HG02970 (cell line): ENCODE results near the gene HAUS5.
A peak's percentile ranks its signal among the peaks of the same experiment; 100 is the strongest.

ENCODE experiments used
- ATAC-seq: cut with Tn5 transposase; IDR thresholded peaks from one replicate; pipeline ENCODE4 v1.9.1; 2021; ENCODE audit warnings: mild to moderate bottlenecking, moderate library complexity, moderate number of reproducible peaks; ENCODE audit not compliant: unreplicated experiment, low FRiP score

The HAUS5 gene

GRCh38 chr19:35607661-35608060, 4.9 kb upstream of the HAUS5 start:
- ATAC-seq: no peak

- no peak for ATAC-seq
Observed at GRCh38 chr19:35608251-35608650, 4.3 kb upstream of the HAUS5 start.

GRCh38 chr19:35609851-35610353, 2.6 kb upstream of the HAUS5 start:
- ATAC-seq: no peak

GRCh38 chr19:35612224-35612558, 344 bp upstream of the HAUS5 start:
- peak; percentile 5 for ATAC-seq

GRCh38 chr19:35613574-35613973, 1.0 kb downstream of the HAUS5 start:
- no peak for ATAC-seq

GRCh38 chr19:35615036-35615435, 2.5 kb downstream of the HAUS5 start:
- no peak for ATAC-seq

GRCh38 chr19:35618857-35619256, 6.3 kb downstream of the HAUS5 start:
- ATAC-seq: no peak

- ATAC-seq: no peak
Observed at GRCh38 chr19:35619290-35619923, 6.9 kb downstream of the HAUS5 start.

GRCh38 chr19:35620001-35620400, 7.5 kb downstream of the HAUS5 start:
- no peak for ATAC-seq

- no peak for ATAC-seq
Observed at GRCh38 chr19:35621708-35622107, 9.2 kb downstream of the HAUS5 start.

- ATAC-seq: no peak
Observed at GRCh38 chr19:35622750-35623149, 10.2 kb downstream of the HAUS5 start.

GRCh38 chr19:35623327-35624010, 10.9 kb downstream of the HAUS5 start:
- no peak for ATAC-seq

GRCh38 chr19:35628264-35628564, 15.7 kb downstream of the HAUS5 start:
- ATAC-seq: no peak

- ATAC-seq: peak; percentile 95
Observed at GRCh38 chr19:35628565-35629331, 16.2 kb downstream of the HAUS5 start, which contains the start of gene RBM42. TSS of gene RBM42 (plus strand) at chr19:35629036. CDS start at chr19:35629154, 118 bp downstream.

GRCh38 chr19:35629332-35629633, 16.7 kb downstream of the HAUS5 start:
- no peak for ATAC-seq

GRCh38 chr19:35633727-35634440, 21.3 kb downstream of the HAUS5 start:
- no peak for ATAC-seq

- no peak for ATAC-seq
Observed at GRCh38 chr19:35636651-35637050, 24.1 kb downstream of the HAUS5 start.

- no peak for ATAC-seq
Observed at GRCh38 chr19:35637165-35637564, 24.6 kb downstream of the HAUS5 start.

- ATAC-seq: no peak
Observed at GRCh38 chr19:35639321-35639639, 26.7 kb downstream of the HAUS5 start.

GRCh38 chr19:35639863-35640262, 27.3 kb downstream of the HAUS5 start:
- no peak for ATAC-seq

- no peak for ATAC-seq
Observed at GRCh38 chr19:35641515-35642151, 29.1 kb downstream of the HAUS5 start, which contains the start of gene ETV2. TSS of gene ETV2 (plus strand) at chr19:35641745. CDS start at chr19:35642461, 716 bp downstream.
